GM19238 (cell line): Measurements from ENCODE around the gene CADPS.

Source experiments
- DNase-seq: peaks from one replicate; pipeline ENCODE4 v3.0.0; 2011; ENCODE audit warnings: low spot score; ENCODE audit not compliant: insufficient read length

Gene CADPS

GRCh38 chr3:62363275-62363674, 511.9 kb downstream of the CADPS start:
- no peak for DNase-seq

GRCh38 chr3:62361824-62362223, 513.4 kb downstream of the CADPS start:
- no peak for DNase-seq

GRCh38 chr3:62361261-62361660, 514.0 kb downstream of the CADPS start:
- DNase-seq = no peak

- DNase-seq = no peak
These were observed 515.7 kb downstream of the CADPS start for GRCh38 chr3:62359531-62359930.

- DNase-seq = no peak
These were observed 518.9 kb downstream of the CADPS start for GRCh38 chr3:62356356-62356755.

GRCh38 chr3:62355703-62356102, 519.5 kb downstream of the CADPS start:
- no peak for DNase-seq
